GM18868 (cell line): ENCODE data around the gene ABCD3.
"Not testable (repeated sequence)": the region's sequence is repeated elsewhere in the genome, so short reads cannot be mapped to it uniquely, and the experiment has no call there.

ENCODE experiments used
- ATAC-seq: cut with Tn5 transposase; IDR thresholded peaks from one replicate; pipeline ENCODE4 v1.9.1; 2021; ENCODE audit warnings: mild to moderate bottlenecking, moderate library complexity; ENCODE audit not compliant: unreplicated experiment

ABCD3 gene

DNA sequence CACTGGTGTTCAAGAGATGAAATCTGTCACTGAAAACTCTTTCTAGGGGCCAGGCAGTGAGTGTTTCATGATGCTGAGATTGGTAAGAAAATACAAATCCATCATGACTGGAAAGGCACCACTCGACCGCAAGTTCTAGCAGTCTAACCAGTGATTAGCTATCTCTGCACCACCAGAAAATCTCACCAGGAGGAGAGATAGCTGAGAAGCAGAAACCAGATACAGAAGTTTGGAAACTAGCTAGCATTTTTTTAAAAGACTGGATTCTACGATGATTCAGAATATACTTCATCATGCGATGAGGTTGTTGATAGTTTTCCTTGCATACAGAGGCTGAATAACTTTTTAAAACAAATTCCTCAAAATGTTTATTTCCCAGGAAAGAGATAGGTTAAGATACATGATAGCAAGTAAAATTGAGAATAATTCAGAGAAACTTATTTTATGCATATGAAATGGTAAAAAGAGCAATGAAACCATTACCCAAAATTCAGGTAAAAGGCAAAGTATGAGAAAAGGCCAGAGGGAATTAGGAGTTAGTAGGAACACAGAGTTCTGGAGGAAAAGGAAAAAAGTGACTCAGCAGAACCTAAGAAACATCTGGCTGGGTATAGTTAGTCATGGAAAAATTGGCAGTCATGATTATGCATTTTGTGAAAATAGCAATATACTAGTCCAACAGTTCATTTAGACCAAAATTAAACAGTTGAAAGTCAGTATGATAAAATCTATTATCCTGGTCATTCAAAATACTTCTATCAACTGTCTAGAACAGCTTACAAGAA lies 126.7 kb downstream of the ABCD3 start:
- ATAC-seq: no peak

DNA sequence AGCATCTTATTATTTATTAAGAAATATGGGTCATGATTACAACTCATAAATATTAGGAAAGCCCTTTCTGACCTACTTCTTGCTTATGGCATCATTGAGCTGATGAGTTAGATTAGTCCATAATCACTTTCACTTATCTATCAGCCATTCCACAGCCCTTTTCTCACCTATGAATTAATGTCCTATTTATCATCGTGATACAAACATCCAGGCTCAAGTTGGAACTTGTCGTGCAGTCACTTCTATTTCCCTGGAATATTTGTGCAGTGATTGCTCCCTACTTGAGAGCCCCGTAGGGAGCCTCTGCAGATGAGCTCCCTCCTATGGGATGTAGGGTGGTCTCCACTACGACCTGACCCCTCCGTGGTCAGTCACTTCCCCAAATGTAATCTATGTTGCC lies 131.5 kb downstream of the ABCD3 start:
- no peak for ATAC-seq

DNA sequence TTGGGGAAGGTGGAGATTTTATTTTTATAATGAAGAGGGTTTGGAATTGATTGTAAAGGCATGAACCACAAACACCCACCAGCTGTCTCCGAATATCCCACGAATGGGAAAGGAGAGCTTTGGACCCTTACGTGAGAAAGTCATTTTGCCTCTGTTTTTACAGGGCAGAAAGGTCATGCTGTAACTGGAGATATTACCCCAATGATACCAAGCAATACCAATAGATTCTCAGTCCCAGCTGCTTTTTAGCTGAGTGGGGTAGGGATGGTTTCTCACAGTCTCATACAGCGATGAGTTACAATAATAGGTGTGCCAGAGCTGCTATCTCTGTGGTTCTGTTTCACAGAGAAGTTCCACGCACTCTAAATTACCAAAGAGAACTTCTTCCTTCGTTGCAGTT lies 132.2 kb downstream of the ABCD3 start:
- no peak for ATAC-seq

DNA sequence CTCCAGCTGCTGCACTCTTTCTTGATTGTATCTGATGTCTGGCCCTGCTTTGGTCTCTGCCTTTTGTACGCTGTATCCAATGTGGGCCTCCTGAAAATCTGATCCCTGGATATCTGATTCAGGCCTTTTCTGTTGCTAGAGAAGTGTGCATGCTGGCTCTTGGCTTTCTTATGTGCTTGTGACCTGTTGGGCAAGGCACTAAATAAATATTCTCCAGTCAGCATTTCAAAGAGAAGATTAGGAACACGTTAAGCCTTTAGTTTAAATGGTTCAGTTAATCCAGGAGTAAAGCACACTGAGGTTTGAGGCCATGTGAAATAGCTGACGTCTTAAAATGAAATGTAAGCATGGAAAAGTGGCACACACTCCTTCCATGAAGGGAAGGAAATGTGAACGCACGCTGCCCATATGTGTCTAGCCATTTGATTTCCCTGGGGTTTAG lies 132.6 kb downstream of the ABCD3 start:
- ATAC-seq: no peak

DNA sequence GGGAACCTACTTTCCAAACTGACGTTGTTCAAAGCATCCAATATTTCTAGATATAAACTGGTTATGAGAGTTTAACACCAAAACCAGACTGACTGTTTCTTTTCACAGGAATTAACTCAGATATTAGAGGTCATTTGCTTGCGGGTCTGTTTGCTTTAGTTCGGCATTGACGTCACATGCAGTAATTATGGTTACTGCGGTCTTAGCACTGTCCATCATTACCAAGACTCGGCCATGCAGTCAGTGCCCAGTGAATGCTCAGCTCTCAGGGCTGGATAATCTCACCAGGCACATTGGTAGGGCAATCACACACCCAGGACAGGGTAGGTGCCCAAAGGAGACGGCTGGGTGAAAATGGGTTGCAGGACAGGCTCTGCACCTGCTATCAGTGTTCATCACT lies 133.3 kb downstream of the ABCD3 start:
- ATAC-seq: no peak

DNA sequence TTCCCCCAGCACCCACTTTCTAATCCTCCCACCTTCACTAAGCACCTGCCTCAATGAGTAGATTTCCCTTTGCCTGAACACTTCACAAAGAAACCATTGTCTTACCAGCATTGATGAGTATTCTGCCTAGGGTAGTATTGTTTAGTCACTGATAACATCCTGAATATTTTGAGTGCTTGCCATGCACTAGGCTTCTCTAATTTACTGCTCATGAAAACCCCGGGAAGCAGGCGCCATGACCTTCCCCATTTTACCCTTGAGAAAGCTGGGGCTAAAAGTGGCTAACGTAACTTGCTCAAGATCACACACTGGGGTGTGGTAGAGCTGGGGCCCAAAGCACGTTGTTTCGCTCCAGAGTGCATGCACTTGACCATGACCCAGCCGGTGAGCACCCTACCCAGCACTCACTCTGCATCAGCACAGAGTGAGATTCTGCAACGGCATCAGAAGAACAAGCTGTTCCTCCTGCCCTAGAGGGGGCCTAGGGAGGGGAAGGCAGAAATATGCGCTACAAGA lies 133.9 kb downstream of the ABCD3 start:
- peak; percentile 42 for ATAC-seq

DNA sequence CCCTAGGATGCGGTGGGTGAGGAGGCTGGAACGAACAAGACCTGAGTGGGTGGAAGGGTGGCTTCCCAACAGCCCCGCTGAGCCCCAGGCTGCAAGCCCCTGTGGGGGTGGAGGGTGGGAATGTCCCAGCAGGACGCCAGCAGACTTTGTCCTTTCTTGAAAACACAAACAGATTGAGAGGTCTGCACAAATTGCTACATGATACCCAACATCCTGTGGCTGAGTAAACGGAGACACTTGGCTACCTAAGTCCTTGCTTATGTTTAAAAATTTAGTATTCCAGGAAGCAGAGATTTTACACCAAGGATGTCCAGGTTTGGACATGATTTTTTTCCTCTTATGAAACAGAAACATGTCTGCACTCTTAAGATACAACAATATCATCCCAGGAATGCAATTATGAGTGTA lies 135.1 kb downstream of the ABCD3 start:
- ATAC-seq: no peak

DNA sequence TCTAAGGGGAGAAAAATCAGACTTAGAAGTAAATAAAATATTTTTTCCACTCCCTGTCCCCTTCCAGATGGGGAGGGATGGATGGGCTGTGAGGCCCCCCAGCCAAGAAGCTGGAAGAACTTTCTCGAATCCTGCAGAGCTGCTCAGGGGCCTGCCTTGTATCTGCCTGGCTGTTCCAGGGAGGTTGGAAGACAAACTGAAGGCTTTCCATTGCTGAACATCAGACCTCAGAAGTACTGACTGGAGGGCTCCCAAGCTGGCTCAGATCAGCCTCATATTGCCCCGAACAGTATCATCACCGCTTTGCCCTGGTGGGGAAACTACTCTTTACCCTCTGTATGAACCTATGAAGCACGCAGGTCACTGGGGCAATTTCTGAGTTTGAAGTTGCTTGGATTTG lies 135.7 kb downstream of the ABCD3 start:
- no peak for ATAC-seq

DNA sequence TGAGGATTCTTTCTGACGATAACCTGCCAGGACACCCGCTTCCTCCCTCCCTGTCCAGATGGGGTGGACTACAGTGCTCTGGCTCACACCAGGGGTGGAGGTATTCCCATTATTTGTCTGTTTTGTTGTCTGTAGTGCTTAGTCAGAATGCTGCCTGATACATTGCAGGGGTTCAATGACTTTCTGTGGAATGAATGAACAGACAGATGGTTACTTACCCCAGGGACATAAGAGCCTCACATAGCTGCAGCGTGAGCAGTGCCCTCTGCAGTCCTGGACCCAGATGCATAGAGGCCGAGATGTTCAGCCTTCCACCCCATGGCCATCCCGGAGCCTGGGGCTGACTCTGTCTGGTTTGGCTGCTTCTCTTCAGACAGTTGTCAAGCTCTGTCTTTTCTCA lies 136.4 kb downstream of the ABCD3 start:
- ATAC-seq: no peak

DNA sequence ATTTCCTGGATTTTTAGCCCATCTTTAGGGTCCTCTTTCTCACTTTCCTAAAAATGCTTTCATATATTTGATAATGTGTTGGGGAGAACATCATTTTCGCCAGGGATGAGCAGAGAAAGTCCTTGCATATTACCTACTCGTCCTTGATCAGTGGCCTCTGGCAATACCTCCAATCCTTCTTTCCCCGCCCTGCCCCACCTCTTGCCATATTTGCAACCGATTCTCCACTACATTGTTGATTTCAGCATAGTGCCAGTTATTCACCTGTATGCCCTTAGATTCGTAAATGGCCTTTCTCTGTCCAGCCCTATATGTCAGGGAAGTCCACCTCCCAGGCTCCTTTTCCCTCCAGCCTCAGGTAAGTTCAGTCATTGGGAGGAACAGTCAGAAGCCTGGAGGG lies 136.9 kb downstream of the ABCD3 start:
- ATAC-seq: no peak

DNA sequence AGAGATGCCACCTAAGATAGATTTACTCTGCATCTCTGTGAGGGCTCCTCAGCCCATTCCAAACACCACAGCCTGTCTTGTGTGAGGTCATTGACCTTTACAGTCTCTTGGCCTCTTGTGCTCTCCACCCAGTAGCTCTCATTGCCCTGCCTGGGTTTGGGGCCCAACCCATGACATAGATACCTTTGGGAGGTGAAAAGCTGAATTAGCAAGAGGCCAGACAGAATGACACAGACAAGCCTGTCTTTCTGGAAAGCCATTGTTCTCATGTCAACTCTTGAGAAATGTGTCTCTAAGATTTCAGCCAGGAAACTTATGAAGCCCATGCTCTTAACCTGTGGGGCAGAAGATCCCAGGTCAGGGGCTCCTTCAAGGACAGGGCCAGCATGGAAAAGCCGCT lies 141.7 kb downstream of the ABCD3 start:
- ATAC-seq: no peak

DNA sequence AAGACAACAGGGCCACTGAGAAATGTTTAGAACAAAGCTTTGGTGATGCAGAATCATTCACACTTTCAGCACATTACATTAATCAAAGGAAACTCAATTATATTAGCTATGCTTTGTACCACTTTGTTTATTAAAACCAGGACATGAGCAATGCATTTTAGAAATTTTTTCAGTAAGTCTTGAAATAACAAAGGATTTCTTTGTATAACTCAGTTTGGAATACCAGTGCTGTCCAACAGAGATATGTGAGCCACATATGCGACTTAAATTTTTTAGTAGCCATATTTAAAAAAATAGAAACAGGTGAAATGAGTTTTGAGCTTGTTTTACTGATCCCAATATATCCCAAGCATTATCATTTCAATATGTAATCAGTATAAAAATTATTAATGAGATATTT lies 142.1 kb downstream of the ABCD3 start:
- ATAC-seq: no peak

DNA sequence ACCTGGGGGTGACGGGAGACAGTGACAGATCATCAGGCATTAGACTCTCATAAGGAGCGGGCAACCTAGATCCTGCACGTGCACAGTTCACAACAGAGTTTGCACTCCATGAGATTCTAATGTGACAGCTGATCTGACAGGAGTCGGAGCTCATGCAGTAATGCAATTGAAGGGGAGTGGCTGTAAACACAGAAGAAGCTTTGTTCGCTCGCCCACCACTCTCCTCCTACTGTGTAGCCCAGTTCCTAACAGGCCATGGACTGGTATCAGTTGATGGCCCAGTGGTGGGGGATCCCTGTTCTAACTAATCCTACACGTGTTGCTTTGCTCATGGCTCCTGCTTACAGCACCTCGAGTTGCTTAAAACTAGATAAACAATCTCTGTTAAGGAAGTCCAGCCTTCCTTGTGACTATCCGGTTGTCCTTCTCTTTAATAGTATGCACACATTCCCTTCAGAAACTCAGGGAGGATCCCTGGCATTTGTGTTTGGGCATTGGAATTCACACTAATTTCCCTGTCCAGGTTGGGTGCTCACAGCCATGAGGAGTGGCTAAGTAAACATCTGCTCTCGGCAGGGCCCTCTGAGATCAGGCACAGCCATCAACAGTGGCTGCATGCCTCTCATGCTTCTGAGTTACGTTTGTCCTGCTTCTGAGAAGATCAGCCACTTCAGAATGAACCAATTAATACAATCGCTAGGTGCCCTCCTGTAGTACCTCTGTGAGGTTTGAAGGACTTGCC lies 144.5 kb downstream of the ABCD3 start:
- ATAC-seq: no peak

DNA sequence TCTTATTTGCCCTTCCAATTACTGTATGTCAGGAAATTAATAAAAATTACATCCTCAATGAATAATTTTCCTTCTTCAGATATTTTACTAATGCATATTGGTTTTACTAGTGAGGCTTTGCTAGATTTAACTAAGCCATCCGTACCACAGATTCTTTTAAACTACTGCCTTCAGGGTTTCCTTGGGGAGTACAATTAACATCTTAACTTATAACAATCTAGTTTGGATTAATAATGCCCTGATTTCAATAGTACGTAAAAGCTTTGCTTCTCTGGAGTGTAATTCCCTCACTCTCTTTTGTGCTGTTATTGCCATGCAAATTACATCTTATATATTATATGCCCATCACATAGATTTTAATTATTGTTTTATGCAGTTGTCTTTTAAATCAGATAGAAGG lies 147.7 kb downstream of the ABCD3 start:
- no peak for ATAC-seq

DNA sequence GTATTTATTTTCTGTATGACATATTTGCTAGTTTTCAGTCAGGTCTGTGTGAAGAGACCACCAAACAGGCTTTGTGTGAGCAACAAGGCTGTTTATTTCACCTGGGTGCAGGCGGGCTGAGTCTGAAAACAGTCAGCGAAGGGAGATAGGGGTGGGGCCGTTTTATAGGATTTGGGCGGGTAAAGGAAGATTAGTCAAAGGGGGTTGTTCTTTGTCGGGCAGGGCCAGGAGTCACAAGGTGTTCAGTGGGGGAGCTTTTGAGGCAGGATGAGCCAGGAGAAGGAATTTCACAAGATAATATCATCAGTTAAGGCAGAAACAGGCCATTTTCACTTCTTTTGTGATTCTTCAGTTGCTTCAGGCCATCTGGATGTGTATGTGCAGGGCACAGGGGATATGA lies 148.2 kb downstream of the ABCD3 start:
- not testable (repeated sequence) for ATAC-seq

DNA sequence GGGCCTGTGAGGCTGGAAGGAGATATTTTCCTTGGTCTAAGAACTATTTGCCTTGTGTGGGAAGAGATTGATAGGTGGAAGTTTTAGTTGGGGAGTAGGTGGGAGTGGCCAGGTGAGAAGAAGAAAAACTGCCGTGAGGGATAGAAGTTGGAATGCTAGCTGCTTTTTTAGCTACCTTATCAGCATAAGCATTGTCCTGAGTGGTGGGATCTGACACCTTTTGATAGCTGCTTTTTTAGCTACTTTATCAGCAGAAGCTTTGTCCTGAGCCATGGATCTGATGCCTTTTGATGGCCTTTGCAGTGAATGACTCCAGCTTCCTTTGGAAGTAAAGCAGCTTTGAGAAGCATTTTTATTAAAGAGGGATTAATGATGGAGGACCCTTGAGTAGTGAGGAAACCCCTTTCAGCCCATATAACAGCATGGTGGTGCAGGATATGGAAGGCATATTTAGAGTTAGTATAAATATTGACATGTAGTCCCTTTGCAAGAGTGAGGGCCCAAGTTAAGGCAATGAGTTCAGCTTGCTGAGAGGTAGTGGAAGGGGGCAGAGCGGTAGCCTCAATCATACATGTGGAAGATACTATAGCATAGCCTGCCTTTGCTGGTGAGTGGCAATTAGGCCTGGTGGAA lies 149.9 kb downstream of the ABCD3 start:
- not testable (repeated sequence) for ATAC-seq
